ENCODE results near the gene CTXN3.

CTXN3 gene

GRCh38 chr5:127649018-127649439 lies at the start of gene CTXN3:
TSS of gene CTXN3 (plus strand) at chr5:127649082. CDS start at chr5:127657522, 8,440 bp downstream.
- no peak for DNase-seq

DNA sequence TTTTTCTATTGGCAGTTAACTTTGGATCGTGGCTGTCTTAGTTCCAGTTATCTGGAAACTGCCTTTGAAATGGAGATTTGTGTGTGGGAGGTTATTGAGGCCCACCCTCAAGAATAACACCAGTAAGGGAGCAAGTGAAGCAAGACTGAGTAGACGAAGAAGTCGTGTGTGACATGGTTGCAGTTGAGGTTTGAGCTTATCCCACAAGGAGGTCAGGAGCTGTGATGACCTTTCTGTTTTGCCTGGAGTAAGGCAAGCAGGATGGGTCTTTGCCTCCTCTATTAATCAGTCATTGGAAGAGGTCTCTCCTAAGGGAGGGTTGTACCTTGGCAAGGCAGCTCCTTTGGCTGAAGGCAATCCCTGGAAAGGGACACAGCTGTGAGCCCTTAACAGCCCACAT lies 49.6 kb upstream of the CTXN3 start:
- no peak for DNase-seq

- no peak for DNase-seq
Measured at GRCh38 chr5:127599847-127600246, 49.0 kb upstream of the CTXN3 start.

- no peak for DNase-seq
Measured at GRCh38 chr5:127601111-127601510, 47.8 kb upstream of the CTXN3 start.

GRCh38 chr5:127601601-127602000 lies 47.3 kb upstream of the CTXN3 start:
- DNase-seq, result no peak

DNA sequence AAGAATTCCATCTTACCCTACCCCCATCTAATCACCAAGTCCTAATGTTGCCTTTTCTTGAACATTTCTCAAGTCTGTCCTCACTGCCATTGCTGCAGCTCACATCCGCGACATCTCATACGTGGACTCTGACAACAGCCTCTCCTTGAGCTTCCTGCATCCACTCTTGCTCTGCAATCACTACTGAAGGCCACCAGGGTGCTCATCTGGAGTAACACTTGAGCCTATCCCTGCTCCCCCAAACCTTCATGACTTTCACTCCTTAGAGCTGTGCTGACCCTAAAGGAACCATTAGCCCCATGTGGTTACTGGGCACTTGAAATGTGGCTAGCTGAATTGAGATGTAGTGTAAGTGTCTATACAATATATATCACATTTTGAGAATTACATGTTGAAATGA lies 46.4 kb upstream of the CTXN3 start:
- DNase-seq, result no peak

GRCh38 chr5:127602896-127603844 lies 45.7 kb upstream of the CTXN3 start:
- no peak for DNase-seq

DNA sequence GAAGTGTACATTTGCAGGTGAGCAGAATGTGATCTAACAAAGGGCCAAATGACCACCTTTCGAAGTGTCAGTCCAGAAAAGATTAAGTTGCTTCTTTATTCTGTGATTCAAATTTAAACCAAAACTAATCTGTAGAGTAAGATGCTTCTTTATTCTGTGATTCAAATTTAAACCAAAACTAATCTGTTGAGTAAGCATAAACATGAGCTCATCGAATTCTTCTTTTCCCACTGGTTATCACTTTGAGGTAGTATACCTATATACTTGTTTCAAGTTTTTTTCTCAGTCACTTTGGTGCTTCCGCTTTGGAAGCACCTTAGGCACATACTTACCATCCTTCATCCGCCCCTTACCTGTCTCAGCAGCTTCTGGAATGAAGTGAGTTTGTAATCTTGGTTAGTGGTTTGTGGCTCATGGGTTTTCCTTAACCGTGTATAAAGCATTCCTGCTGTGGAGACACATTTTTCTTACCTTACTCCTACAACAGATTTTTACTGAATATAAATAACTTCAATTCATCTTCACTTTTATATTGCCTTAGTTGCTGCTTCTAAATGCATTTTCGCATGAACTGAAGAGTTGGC lies 40.7 kb upstream of the CTXN3 start:
- no peak for DNase-seq

DNA sequence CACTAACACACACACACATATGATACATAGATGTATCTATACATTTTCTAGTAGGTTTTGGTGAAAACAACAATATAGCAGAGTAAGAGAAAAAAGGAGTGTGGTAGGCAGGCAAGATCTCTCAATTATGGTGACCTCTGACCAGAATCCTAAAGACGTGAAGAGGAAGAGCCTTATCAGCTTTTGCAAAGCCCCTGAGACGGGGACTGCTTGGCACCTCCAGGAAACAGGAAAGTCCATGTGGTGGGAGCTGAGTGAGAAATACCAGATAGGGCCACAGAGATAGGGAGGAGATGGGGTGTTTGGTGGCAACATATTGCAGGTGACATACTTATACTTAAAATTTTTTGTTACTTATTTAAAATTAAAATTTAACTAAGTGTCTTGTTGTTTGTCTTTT lies 39.9 kb upstream of the CTXN3 start:
- DNase-seq, result no peak

DNA sequence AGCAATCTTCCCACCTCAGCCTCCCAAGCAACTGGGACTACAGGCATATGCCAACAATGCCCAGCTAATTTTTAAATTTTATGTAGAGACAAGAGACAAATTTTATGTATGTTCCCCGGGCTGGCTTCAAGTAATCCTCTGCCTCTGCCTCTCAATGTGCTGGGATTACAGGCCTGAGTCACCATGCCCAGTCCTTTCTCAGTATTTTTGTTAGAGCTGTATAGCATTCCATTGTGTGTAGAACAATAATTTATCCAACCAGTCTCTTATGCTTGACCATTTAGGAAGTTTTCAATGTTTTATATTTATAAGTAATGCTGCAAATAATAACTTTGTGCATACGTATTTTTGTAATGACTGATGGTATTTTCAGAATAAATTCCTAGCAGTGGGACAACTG lies 38.9 kb upstream of the CTXN3 start:
- no peak for DNase-seq

DNA sequence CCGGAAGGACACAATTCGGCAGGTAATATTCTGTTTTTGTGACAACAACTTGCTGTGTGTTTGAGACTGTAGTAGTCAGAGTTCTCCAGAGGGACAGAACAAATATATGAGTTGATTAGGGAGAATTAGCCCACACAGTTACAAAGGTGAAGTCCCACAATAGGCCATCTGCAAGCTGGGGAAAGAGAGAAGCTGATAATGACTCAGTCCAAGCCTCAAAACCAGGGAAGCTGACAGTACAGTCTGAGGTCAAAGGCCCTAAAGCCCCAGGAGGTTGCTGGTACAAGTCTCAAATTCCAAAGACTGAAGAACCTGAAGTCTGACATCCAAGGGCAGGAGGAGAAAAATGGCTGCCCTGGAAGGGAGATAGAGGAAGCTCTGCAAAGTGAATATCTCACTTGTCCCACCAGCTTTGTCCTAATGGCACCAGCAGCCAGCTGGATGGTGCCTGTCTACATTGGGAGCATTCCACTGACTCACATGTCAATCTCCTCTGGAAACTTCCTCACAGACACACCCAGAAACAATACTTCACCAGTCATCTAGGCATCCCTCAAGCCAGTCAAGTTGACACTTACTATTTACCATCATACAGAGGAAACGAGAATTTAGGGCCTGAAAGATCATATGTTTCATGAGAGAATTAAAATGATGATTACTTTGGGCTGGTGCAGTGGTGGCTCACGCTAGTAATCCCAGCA lies 36.3 kb upstream of the CTXN3 start:
- no peak for DNase-seq

- no peak for DNase-seq
Measured at GRCh38 chr5:127615916-127616315, 33.0 kb upstream of the CTXN3 start.

DNA sequence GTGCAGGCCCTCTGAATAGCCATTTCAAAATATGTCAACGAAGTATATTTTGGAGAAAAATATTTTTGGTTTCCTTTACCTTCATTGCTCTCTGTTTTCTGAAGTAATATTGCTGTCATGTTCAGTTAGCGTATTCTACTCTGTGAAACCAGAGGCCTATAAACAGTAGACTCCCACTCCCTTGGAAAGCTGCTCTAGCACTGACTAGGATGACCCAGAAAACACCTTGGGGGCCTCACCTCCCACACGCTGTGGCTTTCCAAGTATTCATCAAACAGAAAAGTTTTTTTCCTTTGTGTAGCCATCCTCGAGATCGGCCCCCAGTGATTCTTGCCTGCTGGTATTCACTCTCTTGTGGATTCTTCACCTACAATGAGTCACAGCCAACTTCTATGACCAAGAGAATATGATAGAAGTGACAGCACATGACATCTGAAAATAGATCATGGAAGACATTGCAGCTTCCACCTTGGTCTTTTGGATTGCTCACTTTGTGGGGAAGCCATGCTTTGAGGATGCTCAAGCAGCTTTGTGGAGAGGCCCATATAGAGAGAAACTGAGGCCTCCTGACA lies 28.9 kb upstream of the CTXN3 start:
- DNase-seq, result peak in 1 of 2 experiments; percentile 20

GRCh38 chr5:127621601-127622325 lies 27.1 kb upstream of the CTXN3 start:
- no peak for DNase-seq

GRCh38 chr5:127634007-127634406 lies 14.9 kb upstream of the CTXN3 start:
- no peak for DNase-seq

DNA sequence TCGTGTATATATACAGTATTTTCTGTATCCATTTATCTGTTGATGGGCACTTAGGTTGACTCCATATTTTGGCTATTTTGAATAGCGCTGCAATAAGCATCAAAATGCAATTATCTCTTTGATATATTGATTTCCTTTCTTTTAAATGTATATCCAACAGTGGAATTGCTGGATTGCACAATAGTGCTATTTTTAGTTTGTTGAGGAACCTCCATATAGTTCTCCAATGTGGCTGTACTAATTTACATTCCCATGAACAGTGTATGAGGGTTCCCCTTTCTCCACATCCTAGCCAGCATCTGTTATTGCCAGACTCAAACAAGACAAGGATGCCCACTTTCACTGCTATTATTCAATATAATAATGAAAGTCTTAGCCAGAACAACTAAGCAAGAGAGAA lies 9.1 kb upstream of the CTXN3 start:
- DNase-seq, result no peak

- DNase-seq, result no peak
Measured at GRCh38 chr5:127642949-127643348, 5.9 kb upstream of the CTXN3 start.

GRCh38 chr5:127643607-127644006 lies 5.3 kb upstream of the CTXN3 start:
- DNase-seq, result no peak

DNA sequence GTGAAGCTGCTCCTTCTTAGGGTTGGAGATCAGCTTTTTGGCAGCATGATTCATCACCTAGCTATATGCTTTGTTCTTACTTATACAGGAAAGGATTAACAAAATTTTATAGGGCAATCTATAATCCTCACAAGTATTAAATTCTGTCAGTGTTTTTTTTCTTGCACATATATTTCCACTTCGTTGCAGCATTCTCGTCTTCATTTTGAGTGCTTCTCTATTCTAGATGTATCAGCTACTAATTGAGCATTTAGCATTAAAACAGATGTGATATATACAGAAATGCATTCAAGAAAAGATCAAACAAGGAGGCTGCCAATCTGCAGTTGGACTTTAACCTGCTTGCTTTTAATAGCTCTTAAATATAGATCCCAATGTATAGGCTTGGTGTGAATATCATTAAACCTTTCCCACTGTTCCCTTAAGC lies 3.6 kb upstream of the CTXN3 start:
- DNase-seq, result no peak

DNA sequence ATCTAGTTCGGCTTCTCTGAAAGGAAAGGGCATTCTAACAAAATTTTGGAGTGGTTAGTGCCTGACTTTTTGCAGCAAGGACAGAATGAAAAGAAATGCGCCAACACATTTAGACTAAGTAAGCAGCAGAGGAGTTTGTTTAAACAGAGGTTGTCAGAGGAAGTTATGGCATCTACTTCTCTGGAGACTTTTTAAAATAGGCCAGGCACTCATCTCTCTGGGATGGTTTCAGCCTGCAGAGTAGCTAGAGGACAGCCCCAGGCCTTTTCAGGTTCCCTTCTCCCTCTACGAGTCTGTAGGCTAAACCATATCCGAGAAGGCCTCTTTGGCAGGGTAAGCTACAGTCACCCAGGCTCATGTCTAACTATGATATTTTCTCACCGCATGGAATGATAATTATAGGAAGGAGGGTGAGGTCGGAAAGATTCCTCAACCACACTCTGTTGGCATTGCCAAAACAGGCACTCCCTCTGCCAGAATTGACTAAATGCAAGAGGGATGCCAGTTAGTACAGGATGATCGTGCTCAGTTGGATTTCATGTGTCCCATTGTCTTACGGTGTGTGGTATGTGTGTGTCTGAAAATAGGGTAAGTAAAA lies 1.4 kb upstream of the CTXN3 start:
- DNase-seq, result no peak

- DNase-seq, result no peak
Measured at GRCh38 chr5:127650022-127650421, 1.1 kb downstream of the CTXN3 start.

DNA sequence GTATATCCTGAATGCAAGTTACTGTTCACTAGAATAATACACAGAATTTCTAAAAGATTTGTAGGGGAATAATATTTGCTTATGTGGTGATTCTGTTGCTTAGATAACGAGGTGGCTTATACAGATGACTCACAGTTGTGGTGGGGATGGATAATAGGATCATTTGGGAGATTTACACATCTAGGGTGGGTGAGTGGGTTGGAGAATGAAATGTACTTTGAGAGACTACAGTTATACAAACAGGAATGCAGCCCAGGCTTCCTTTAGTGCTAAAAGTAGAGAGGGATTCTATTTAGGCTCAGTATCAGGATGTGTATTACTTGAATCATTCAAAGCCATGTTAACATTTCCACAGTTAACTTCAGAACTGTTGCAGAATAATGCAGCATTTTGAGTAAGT lies 1.8 kb downstream of the CTXN3 start:
- DNase-seq, result no peak
